Measurements from ENCODE around the gene MED26. TPM values are rescaled to one million over a fixed set of nuclear protein-coding genes. Genes with fewer than 3 reads are reported as not detected.

Gene MED26
- total and polyA plus RNA-seq, 7 donors = 4.8 to 9.6 (median 5.2) TPM

GRCh38 chr19:16542045-16542909 is 85.7 kb downstream of the MED26 start, which contains the start of gene CHERP:
Gene CHERP (minus strand): TSS chr19:16542437. CDS start chr19:16542378, 59 bp downstream.
- Histone ChIP-seq H3K4me1 (peaks cover 22% of the 10 kb centered on the region), H3K27me3 (ENCODE audit: insufficient read depth in 3 of 3, low read length in 2 of 3) (no peaks in the 10 kb centered on the region), H3K36me3 (ENCODE audit: insufficient read depth in 1 of 2, low read depth in 1 of 2) (peaks cover 0 to 28% of the 10 kb centered on the region in 2 donors), H3K27ac (peak within 1 kb of the TSS; percentile 91), H3K9me3 (no peaks in the 10 kb centered on the region), H3K4me3 (peak within 1 kb of the TSS; percentile 94)
- 0% methylated on average over 82 to 108 of the region's 108 CpGs for WGBS, 3 donors
- peak; percentile 94 to 98 for DNase-seq
- intact Hi-C loops (cut with DNase I) = loop anchor here in 1 of 2 donors (5.0 kb wide), 1 partner anchor 45 kb away; the partner anchor contains the start of genes C19orf44 and CALR3
- TF ChIP-seq CTCF (IDR thresholded peaks at IDR 0.05) = no peak
- ATAC-seq = peak; percentile 97

GRCh38 chr19:16541526-16542044 is 86.4 kb downstream of the MED26 start:
- peak overlapping the region; percentile 91 for H3K27ac ChIP-seq
- no peak for TF ChIP-seq CTCF (IDR thresholded peaks at IDR 0.05)
- no peak for ATAC-seq
- 1% methylated on average over 29 of the region's 29 CpGs for WGBS, 3 donors
- H3K27me3 ChIP-seq (ENCODE audit: insufficient read depth in 3 of 3, low read length in 2 of 3) = no peaks in the 10 kb centered on the region
- peaks cover 22% of the 10 kb centered on the region for H3K4me1 ChIP-seq
- peaks cover 0 to 32% of the 10 kb centered on the region in 2 donors for H3K36me3 ChIP-seq (ENCODE audit: insufficient read depth in 1 of 2, low read depth in 1 of 2)
- intact Hi-C loops (cut with DNase I) = loop anchor here in 1 of 2 donors (5.0 kb wide), 1 partner anchor 44 kb away; the partner anchor contains the start of genes C19orf44 and CALR3
- H3K4me3 ChIP-seq = peak overlapping the region; percentile 94
- no peaks in the 10 kb centered on the region for H3K9me3 ChIP-seq
- peak in 1 of 2 donors; percentile 26 for DNase-seq

- no peaks in the 10 kb centered on the region for H3K27me3 ChIP-seq (ENCODE audit: insufficient read depth in 3 of 3, low read length in 2 of 3)
- 79 to 83% (median 80%) methylated on average over 12 of the region's 12 CpGs for WGBS, 3 donors
- TF ChIP-seq CTCF (IDR thresholded peaks at IDR 0.05) = no peak
- peaks cover 22% of the 10 kb centered on the region for H3K4me1 ChIP-seq
- peaks cover 0 to 38% of the 10 kb centered on the region in 2 donors for H3K36me3 ChIP-seq (ENCODE audit: insufficient read depth in 1 of 2, low read depth in 1 of 2)
- intact Hi-C loops (cut with DNase I) = loop anchor here in 1 of 2 donors (5.0 kb wide), 1 partner anchor 44 kb away; the partner anchor contains the start of genes C19orf44 and CALR3
- ATAC-seq (no peak), DNase-seq (no peak)
- H3K9me3 ChIP-seq = no peaks in the 10 kb centered on the region
- H3K27ac ChIP-seq = no peak overlapping the region
- H3K4me3 ChIP-seq = peak overlapping the region; percentile 94
Observed at GRCh38 chr19:16540948-16541347, 87.1 kb downstream of the MED26 start.

GRCh38 chr19:16537111-16537510 is 90.9 kb downstream of the MED26 start:
- no peaks in the 10 kb centered on the region for H3K27me3 ChIP-seq (ENCODE audit: insufficient read depth in 3 of 3, low read length in 2 of 3)
- ATAC-seq (no peak), DNase-seq (no peak)
- peaks cover 18% of the 10 kb centered on the region for H3K4me1 ChIP-seq
- no peak overlapping the region for H3K27ac ChIP-seq
- WGBS, 3 donors = 82 to 86% (median 86%) methylated on average over 13 of the region's 13 CpGs
- no peaks in the 10 kb centered on the region for H3K9me3 ChIP-seq
- no peak overlapping the region for H3K4me3 ChIP-seq
- no peak for TF ChIP-seq CTCF (IDR thresholded peaks at IDR 0.05)
- intact Hi-C loops (cut with DNase I) = no loop called here
- H3K36me3 ChIP-seq (ENCODE audit: insufficient read depth in 1 of 2, low read depth in 1 of 2) = peaks cover 6 to 76% of the 10 kb centered on the region in 2 donors

All from psoas muscle (tissue), 8 donors.